Pancreas (tissue), 10 donors: ENCODE data around the gene WIPF3. TPM values are rescaled to one million over a fixed set of nuclear protein-coding genes. Genes with fewer than 3 reads are reported as not detected.

Source experiments
- ATAC-seq, 4 donors: fragments of 200-7000 bp; cut with Tn5 transposase; one replicate each; pipeline versions ENCODE4 v1.8.0 to v1.9.1; 2020; ENCODE audit warnings: mild to moderate bottlenecking in 4 of 4, moderate library complexity in 4 of 4
- DNase-seq, 6 donors: peaks; one replicate each; pipeline ENCODE4 v3.0.0-alpha.2; 2020
- FAIRE-seq: peaks from 2 replicates; lab custom pipeline; 2012; peaks lifted over from hg19 to GRCh38; lab: Jason Lieb, UNC
- H3K27ac ChIP-seq, 4 donors: fragments of 200-600 bp; sonication (generic); 1 replicate in 3 of 4; 2 replicates in 1 of 4; pipeline versions ENCODE4 v1.5.0 to v1.8.0; 2020
- H3K27me3 ChIP-seq, 4 donors: fragments of 200-600 bp; one replicate each; pipeline ENCODE4 v1.8.0; 2021
- H3K36me3 ChIP-seq, 3 donors: fragments of 200-600 bp; sonication (generic) in 1 of 3; one replicate each; pipeline versions ENCODE4 v1.5.0 to v1.8.0; 2020 to 2021
- H3K4me1 ChIP-seq, 3 donors: fragments of 200-600 bp; one replicate each; pipeline ENCODE4 v1.8.0; 2021
- H3K4me3 ChIP-seq, 4 donors: fragments of 200-600 bp; sonication (generic) in 2 of 4; one replicate each; pipeline versions ENCODE4 v1.5.0 to v1.8.0; 2020 to 2021
- H3K9me3 ChIP-seq, 4 donors: fragments of 200-600 bp; one replicate each; pipeline ENCODE4 v1.8.0; 2021
- WGBS, 2 donors: extraction: QIAGEN DNeasy Blood & Tissue Kit; methylation state at CpG; one replicate each; pipeline ENCODE4 v1.1.7; 2013; 5-methylcytosine and 5-hydroxymethylcytosine counted together
- intact Hi-C, 3 donors: fragments of 100-400 bp; cut with DNase I; formaldehyde crosslinking; loops; one replicate each; pipeline versions ENCODE4 v1.11.1 to v1.14.2; 2022
- polyA plus RNA-seq, 2 donors: library from polyadenylated mRNA; stranded (reverse); fragments of 200-250 nt; gene quantifications; one replicate each; pipeline ENCODE4 v1.2.3, GENCODE V29; 2013
- total RNA-seq, 6 donors: library from RNA; stranded (reverse); fragmentation: NEBNext Ultra II Directional in 4 of 6; extraction: Animal tissue kit (Norgen Biotek cat#: 25700) in 4 of 6; gene quantifications; one replicate each; pipeline versions ENCODE4 v1.2.1 to v1.2.4, GENCODE V29; 2021 to 2023
- TF ChIP-seq, protein P1 (sequence below), 4 donors: fragments of 200-600 bp; sonication (generic) in 3 of 4; IDR thresholded peaks; one replicate each; pipeline versions ENCODE4 v1.5.0 to v1.8.0; 2021; ENCODE audit warnings: antibody characterized with exemption in 4 of 4
- donor health status: healthy with polysubstance abuse.
- donor health status: DM: no; HTN: no; CAD: no; lungs with moderate emphysema.
- donor health status: DM: no; HTN: no; CAD: no.
- donor health status: control.
- donor health status: control.
- donor health status: Bipolar disorder and iron deficiency.
- donor health status: DM: yes; HTN: yes; CAD: no.
- donor health status: DM: no; HTN: no; CAD: no.
- donor health status: DM: no; HTN: no; CAD: no.
- donor health status: DM: yes; HTN: yes; CAD: no.

WIPF3 gene
- total and polyA plus RNA-seq, 8 donors, result 0.98 to 4.6 (median 1.6) TPM

DNA sequence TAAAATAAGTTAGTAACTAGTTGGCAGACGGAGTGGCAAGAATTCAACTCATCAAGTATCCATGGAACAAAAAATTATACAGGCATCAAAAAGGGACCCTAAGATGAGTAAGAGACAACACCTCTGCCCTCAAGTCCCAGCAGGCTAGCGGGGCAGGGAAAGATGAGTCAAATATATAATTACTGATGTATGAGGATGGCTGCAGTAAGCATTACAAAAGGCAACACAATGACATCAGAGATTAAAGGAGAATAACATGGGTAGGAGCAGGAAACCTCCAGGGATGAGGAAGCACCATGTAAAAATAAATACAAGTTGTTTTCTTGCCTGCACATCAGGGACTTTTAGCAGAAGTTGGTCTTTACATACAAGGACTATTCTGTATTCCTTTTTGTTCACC, 133.9 kb downstream of the WIPF3 start:
- Histone ChIP-seq H3K4me3 (no peak overlapping the region), H3K4me1 (no peaks in the 10 kb centered on the region), H3K27ac (no peak overlapping the region), H3K9me3 (no peaks in the 10 kb centered on the region), H3K36me3 (peaks cover 0 to 52% (median 6%) of the 10 kb centered on the region in 3 donors), H3K27me3 (no peaks in the 10 kb centered on the region)
- DNase-seq (no peak), FAIRE-seq (no peak), ATAC-seq (no peak)
- intact Hi-C loops, result loop anchor here in 1 of 3 donors (10.0 kb wide), 1 partner anchor 125 kb away; no protein-coding TSS in a partner anchor
- 96 to 100% methylated on average over 2 of the region's 2 CpGs for WGBS, 2 donors
- TF ChIP-seq, protein P1, sequence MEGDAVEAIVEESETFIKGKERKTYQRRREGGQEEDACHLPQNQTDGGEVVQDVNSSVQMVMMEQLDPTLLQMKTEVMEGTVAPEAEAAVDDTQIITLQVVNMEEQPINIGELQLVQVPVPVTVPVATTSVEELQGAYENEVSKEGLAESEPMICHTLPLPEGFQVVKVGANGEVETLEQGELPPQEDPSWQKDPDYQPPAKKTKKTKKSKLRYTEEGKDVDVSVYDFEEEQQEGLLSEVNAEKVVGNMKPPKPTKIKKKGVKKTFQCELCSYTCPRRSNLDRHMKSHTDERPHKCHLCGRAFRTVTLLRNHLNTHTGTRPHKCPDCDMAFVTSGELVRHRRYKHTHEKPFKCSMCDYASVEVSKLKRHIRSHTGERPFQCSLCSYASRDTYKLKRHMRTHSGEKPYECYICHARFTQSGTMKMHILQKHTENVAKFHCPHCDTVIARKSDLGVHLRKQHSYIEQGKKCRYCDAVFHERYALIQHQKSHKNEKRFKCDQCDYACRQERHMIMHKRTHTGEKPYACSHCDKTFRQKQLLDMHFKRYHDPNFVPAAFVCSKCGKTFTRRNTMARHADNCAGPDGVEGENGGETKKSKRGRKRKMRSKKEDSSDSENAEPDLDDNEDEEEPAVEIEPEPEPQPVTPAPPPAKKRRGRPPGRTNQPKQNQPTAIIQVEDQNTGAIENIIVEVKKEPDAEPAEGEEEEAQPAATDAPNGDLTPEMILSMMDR (IDR thresholded peaks at IDR 0.05), result no peak

DNA sequence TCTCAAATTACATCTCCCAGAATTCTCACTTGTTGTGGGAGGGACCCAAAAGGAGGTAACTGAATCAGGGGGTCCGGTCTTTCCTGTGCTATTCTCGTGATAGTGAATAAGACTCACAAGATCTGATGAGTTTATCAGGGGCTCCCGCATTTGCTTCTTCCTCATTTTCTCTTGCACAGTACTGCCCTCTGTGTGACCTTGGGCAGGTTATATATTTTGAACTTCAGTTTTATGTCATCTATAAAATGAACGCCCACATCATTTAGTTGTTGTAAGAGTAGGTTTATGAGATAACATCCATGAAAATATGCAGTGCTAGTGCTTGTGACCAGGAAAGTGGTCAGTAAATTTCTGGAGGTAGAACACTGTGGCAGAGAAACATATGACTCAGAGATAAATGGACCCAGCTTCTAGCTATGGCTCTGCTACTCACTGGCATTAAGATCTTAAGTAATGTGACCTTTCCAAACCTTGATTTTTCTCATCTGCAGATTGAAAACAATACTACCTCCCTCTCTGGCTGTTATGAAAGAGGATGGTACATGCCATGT, 139.0 kb downstream of the WIPF3 start:
- intact Hi-C loops, result loop anchor here in 1 of 3 donors (10.0 kb wide), 1 partner anchor 119 kb away; no protein-coding TSS in a partner anchor
- no peak for DNase-seq
- FAIRE-seq, result no peak
- Histone ChIP-seq H3K4me1 (peaks cover 0 to 4% (median 0%) of the 10 kb centered on the region in 3 donors), H3K9me3 (no peaks in the 10 kb centered on the region), H3K36me3 (peaks cover 0 to 27% (median 6%) of the 10 kb centered on the region in 3 donors), H3K4me3 (no peak overlapping the region), H3K27ac (no peak overlapping the region), H3K27me3 (no peaks in the 10 kb centered on the region)
- ATAC-seq, result no peak
- TF ChIP-seq, protein P1 (IDR thresholded peaks at IDR 0.05), result no peak
- WGBS, 2 donors, result 95 to 98% methylated on average over 4 of the region's 4 CpGs

DNA sequence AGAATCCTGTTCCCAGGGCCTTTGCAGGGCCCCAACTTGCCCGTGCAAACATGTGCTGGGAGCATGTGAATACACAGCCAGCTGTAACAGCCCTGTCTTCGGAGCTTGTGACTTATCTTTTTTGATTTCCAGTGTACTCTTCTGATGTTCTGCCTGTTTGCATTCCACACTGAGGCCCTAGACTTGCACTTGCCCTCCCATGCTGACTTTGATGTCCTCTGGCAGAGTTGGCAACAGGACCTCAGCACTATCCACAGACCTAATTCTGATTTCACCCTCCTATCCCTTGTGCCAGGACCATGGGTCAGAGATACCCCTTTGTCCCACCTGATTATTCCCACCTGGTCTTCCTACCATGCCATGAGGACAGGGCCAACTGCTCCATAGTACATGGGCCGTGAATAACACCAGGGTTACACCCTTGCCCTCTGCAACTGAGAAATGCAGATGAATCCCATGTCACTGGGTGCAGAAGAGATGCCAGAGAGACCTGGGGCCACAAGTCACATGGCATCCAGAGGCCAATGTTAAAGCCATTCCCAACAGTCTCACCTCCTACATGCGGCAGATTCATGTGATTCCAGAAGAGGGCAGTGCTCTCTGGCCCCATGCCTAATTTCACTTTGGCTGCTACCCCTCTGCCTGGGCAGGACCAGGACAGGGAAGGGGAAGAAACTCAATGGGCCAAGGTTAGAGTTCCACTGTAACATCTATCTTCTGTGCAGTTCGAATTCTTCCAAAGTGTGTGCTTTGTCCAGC, 140.3 kb downstream of the WIPF3 start:
- H3K4me1 ChIP-seq, result peaks cover 0 to 4% (median 0%) of the 10 kb centered on the region in 3 donors
- H3K9me3 ChIP-seq, result no peaks in the 10 kb centered on the region
- no peak overlapping the region for H3K27ac ChIP-seq
- 64 to 75% methylated on average over 5 of the region's 5 CpGs for WGBS, 2 donors
- intact Hi-C loops, result loop anchor here in 1 of 3 donors (10.0 kb wide), 1 partner anchor 118 kb away; no protein-coding TSS in a partner anchor
- no peak overlapping the region for H3K4me3 ChIP-seq
- TF ChIP-seq, protein P1 (IDR thresholded peaks at IDR 0.05), result peak in 2 of 4 donors; percentile 18 to 30
- no peaks in the 10 kb centered on the region for H3K27me3 ChIP-seq
- peak in 4 of 6 donors; percentile 32 to 65 (median 48) for DNase-seq
- peaks cover 0 to 23% (median 0%) of the 10 kb centered on the region in 3 donors for H3K36me3 ChIP-seq
- no peak for FAIRE-seq
- ATAC-seq, result peak; percentile 81 to 91 (median 84)

DNA sequence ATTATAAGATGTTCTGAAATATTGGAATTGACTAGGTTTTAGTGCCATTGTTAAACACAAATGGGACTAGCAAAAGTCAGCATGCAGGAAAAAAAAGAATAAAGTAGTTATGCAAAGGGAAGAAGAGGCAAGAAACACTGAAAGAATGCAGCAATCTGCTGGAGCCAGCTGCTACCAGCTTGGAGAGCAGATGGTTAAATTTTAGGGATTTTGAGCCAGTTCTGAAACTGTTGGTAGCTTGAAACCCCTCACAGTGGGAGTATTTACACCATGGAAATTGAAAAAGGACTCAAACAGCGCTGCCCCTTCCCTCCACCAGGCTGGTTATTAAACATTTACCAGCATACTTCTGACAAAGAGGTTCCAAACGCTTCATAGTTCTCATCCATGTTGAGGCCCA, 142.3 kb downstream of the WIPF3 start:
- TF ChIP-seq, protein P1 (IDR thresholded peaks at IDR 0.05), result no peak
- H3K27ac ChIP-seq, result no peak overlapping the region
- intact Hi-C loops, result loop anchor here in 1 of 3 donors (10.0 kb wide), 1 partner anchor 116 kb away; no protein-coding TSS in a partner anchor

More for the DNA sequence above, 142.3 kb downstream of the WIPF3 start:
- ATAC-seq, result no peak
- Histone ChIP-seq H3K4me1 (peaks cover 0 to 4% (median 0%) of the 10 kb centered on the region in 3 donors), H3K27me3 (no peaks in the 10 kb centered on the region), H3K4me3 (no peak overlapping the region), H3K9me3 (no peaks in the 10 kb centered on the region), H3K36me3 (peaks cover 0 to 20% (median 0%) of the 10 kb centered on the region in 3 donors)
- DNase-seq, result no peak
- 73 to 76% methylated on average over 2 of the region's 2 CpGs for WGBS, 2 donors
- no peak for FAIRE-seq
